ENCODE results near the gene AKIRIN1.

DNA sequence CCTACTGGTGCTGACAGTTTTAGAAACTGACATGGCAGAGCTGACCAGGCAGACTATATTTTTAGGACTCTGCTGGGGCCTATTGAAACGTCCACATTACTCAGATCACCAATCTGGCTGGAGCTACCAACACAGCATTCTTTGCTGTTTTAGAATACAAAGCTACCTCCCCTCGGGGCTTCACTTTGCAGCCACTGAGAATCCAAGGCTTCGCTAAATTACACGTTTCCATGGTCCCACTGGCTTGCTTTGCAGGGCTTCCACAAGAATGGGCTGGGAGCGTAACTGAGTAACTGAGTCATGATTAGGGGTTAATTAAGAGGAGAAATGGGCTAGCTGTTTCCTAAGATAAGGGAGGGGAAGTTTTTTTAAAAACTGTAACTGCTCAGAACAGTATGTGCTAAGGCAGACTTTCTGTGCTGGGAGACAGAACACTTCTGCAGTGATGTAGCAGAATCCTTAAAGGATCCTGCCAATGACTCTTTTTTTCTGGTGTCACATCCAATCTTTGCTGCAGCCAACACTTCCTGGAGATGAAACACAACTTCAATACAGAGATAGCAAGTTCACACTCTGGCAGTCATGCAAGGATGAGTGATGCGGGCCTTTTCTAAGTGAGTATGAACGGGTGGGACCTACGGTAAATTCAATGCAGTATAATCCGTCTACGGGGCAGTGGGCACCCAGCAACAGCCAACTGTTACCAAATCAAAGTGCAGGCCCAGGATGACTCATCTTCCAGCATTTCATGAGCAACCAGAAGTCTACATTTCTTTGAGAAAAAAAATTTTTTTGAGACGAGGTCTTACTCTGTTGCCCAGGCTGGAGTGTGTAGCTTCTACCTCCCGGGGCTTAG is 56.5 kb downstream of the AKIRIN1 start:
- TF ChIP-seq, protein P1, sequence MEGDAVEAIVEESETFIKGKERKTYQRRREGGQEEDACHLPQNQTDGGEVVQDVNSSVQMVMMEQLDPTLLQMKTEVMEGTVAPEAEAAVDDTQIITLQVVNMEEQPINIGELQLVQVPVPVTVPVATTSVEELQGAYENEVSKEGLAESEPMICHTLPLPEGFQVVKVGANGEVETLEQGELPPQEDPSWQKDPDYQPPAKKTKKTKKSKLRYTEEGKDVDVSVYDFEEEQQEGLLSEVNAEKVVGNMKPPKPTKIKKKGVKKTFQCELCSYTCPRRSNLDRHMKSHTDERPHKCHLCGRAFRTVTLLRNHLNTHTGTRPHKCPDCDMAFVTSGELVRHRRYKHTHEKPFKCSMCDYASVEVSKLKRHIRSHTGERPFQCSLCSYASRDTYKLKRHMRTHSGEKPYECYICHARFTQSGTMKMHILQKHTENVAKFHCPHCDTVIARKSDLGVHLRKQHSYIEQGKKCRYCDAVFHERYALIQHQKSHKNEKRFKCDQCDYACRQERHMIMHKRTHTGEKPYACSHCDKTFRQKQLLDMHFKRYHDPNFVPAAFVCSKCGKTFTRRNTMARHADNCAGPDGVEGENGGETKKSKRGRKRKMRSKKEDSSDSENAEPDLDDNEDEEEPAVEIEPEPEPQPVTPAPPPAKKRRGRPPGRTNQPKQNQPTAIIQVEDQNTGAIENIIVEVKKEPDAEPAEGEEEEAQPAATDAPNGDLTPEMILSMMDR (IDR thresholded peaks at IDR 0.05 in 8 of 11, conservative IDR thresholded peaks at IDR 0.05 in 3 of 11), result no peak
- no peak for TF ChIP-seq POLR2AphosphoS5 (IDR thresholded peaks at IDR 0.05)

All from spleen (tissue), 7 donors.